Neural crest cell (in vitro differentiated cells): ENCODE results near the gene SRSF5. TPM values are rescaled to one million over a fixed set of nuclear protein-coding genes. Genes with fewer than 3 reads are reported as not detected.
"Not testable (repeated sequence)": the region's sequence is repeated elsewhere in the genome, so short reads cannot be mapped to it uniquely, and the experiment has no call there.

Experiments
- DNase-seq: peaks from one replicate; pipeline ENCODE4 v3.0.0; 2021; ENCODE audit warnings: low read depth, mixed read lengths, low spot score
- H3K27ac Mint-ChIP-seq: one replicate; pipeline ENCODE4 v1.8.0; 2021; ENCODE audit warnings: mild to moderate bottlenecking, mixed read lengths; ENCODE audit not compliant: unreplicated experiment
- H3K27me3 Mint-ChIP-seq: 2 replicates; pipeline ENCODE4 v1.8.0; 2021; ENCODE audit warnings: low read depth, mild to moderate bottlenecking, mixed read lengths
- H3K36me3 Mint-ChIP-seq: 2 replicates; pipeline ENCODE4 v1.8.0; 2021; ENCODE audit warnings: low read depth, mild to moderate bottlenecking, mixed read lengths
- H3K4me1 Mint-ChIP-seq: 2 replicates; pipeline ENCODE4 v1.8.0; 2021; ENCODE audit warnings: mixed read lengths
- H3K4me3 Mint-ChIP-seq: one replicate; pipeline ENCODE4 v1.8.0; 2021; ENCODE audit warnings: mild to moderate bottlenecking, mixed read lengths
- H3K9me3 Mint-ChIP-seq: 2 replicates; pipeline ENCODE4 v1.8.0; 2021; ENCODE audit warnings: mixed read lengths
- long read RNA-seq: library from polyadenylated mRNA; unstranded; transcript quantifications from one replicate; pipeline ENCODE4 v2.0.0, GENCODE V29; 2020
- total RNA-seq: library from RNA; stranded (reverse); gene quantifications from 2 replicates; pipeline ENCODE4 v1.2.1, GENCODE V29; 2021
- TF ChIP-seq, protein P1 (sequence below): fragments of 200-600 bp; sonication (generic); conservative IDR thresholded peaks from 2 replicates; pipeline ENCODE4 v1.5.0; 2021; ENCODE audit warnings: antibody characterized with exemption, mild to moderate bottlenecking

The SRSF5 gene
- total RNA-seq = 356 and 377 TPM in 2 replicates
- long read RNA-seq, transcript SRSF5-207 (6 exons, 3,044 nt) = minor isoform, 7 of 519 reads
- long read RNA-seq, transcript SRSF5-217 (8 exons, 1,500 nt) = major isoform, 151 of 519 reads
- long read RNA-seq, transcript SRSF5-201 (8 exons, 1,638 nt) = minor isoform, 21 of 519 reads
- long read RNA-seq, partial matches to known transcripts = 106 of 519 reads
- long read RNA-seq, other reads (novel, unspliced or antisense) = 229 of 519 reads

DNA sequence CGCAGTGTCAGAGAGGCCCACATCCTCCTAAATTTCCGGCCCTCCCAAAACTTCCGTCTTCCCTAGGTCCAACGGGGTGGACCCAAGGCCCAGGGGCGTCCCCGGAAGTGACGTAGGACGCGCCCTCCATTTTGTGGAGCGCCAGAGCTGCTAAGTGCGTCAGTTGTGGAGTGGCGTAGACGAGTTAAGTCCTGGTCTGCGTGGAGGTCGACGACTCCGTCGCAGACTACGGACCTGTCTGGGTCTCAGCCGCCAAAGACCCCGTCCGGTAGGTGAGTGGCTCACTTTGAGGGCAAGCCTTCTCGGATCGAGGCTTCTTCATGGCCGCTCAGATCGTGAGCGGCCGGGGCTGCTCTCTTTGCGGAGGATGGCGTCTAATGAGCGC is at the start of gene SRSF5:
Gene SRSF5, plus strand, starts transcription at position 159 of the 385 bp plus-strand sequence. CDS start 1,015 bp downstream, outside the sequence.
- peak within 1 kb of the TSS; percentile 99 for H3K4me3 Mint-ChIP-seq
- peak; percentile 84 for DNase-seq
- H3K27ac Mint-ChIP-seq = peak within 1 kb of the TSS; percentile 100
- peaks cover 5% of the 10 kb centered on the region for H3K9me3 Mint-ChIP-seq
- peaks cover 41% of the 10 kb centered on the region for H3K36me3 Mint-ChIP-seq
- H3K4me1 Mint-ChIP-seq = peaks cover 51% of the 10 kb centered on the region
- H3K27me3 Mint-ChIP-seq = peaks cover 12% of the 10 kb centered on the region
- TF ChIP-seq, protein P1, sequence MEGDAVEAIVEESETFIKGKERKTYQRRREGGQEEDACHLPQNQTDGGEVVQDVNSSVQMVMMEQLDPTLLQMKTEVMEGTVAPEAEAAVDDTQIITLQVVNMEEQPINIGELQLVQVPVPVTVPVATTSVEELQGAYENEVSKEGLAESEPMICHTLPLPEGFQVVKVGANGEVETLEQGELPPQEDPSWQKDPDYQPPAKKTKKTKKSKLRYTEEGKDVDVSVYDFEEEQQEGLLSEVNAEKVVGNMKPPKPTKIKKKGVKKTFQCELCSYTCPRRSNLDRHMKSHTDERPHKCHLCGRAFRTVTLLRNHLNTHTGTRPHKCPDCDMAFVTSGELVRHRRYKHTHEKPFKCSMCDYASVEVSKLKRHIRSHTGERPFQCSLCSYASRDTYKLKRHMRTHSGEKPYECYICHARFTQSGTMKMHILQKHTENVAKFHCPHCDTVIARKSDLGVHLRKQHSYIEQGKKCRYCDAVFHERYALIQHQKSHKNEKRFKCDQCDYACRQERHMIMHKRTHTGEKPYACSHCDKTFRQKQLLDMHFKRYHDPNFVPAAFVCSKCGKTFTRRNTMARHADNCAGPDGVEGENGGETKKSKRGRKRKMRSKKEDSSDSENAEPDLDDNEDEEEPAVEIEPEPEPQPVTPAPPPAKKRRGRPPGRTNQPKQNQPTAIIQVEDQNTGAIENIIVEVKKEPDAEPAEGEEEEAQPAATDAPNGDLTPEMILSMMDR = no peak

DNA sequence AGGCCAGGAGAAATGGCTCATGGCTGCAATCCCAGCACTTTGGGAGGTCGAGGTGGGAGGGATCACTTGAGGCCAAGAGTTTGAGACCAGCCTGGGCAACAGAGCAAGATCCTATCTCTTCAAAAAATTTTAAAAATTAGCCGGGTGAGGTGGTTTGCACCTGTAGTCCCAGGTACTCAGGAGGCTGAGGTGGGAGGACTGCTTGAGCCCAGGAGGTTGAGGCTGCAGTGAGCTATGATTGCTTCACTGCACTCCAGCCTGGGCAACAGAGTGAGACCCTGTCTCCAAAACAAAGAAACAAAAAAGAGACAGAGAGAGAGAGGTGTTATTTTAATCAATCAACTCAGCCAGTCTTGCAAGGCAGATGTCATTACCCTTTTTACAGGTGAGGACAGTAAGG is 48.3 kb upstream of the SRSF5 start:
- not testable (repeated sequence) for DNase-seq, H3K4me3 Mint-ChIP-seq, H3K27ac Mint-ChIP-seq, H3K36me3 Mint-ChIP-seq, H3K27me3 Mint-ChIP-seq, H3K9me3 Mint-ChIP-seq
- H3K4me1 Mint-ChIP-seq = peaks cover 11% of the 10 kb centered on the region

DNA sequence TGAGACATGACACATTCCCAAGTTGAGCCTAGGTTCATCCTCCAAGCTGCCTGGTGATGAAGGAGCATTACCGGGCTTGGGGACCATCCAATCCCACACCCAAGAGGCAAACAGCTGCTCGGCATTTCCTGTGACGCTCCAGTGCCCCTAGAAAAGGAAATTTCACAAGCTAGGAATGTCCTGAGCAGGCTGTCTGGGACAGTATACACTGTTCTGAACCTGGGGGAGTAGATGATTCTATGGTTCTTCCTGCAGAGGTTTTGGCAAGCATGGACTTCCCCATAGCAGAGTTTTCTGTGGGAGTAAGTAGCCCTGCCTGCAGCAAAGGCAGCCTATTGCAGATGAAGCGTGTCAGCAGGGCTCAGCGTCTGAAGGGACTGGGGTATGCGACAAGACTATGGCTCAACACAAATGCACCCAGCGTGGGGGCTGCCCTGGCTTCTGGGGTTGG is 47.4 kb upstream of the SRSF5 start:
- peaks cover 3% of the 10 kb centered on the region for H3K36me3 Mint-ChIP-seq
- no peak overlapping the region for H3K4me3 Mint-ChIP-seq
- DNase-seq = no peak
- H3K27ac Mint-ChIP-seq = no peak overlapping the region
- TF ChIP-seq, protein P1 = no peak
- H3K4me1 Mint-ChIP-seq = peaks cover 2% of the 10 kb centered on the region
- H3K27me3 Mint-ChIP-seq = no peaks in the 10 kb centered on the region
- no peaks in the 10 kb centered on the region for H3K9me3 Mint-ChIP-seq

DNA sequence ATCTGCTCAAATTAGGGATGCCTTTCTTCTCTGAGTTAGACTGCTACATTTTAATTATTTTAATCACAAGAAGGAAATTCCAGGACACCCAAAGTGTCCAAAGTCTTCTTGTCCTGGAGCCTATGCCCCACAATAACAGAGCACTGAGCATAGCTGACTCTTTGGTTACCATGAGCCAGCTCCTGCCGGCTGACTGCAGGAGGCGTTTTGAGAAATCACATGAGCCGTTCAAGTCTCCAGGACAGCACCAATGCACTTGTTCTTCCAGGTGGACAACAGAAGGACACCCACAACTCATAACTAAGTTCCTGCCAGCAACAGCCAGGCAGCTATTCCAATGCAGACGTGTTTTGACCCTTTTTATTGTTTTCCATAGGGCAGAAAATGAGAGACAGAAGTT is 46.0 kb upstream of the SRSF5 start:
- H3K27me3 Mint-ChIP-seq = peaks cover 3% of the 10 kb centered on the region
- H3K27ac Mint-ChIP-seq = no peak overlapping the region
- peaks cover 2% of the 10 kb centered on the region for H3K4me1 Mint-ChIP-seq
- H3K4me3 Mint-ChIP-seq = no peak overlapping the region
- TF ChIP-seq, protein P1 = no peak
- H3K36me3 Mint-ChIP-seq = peaks cover 3% of the 10 kb centered on the region
- no peaks in the 10 kb centered on the region for H3K9me3 Mint-ChIP-seq
- no peak for DNase-seq

DNA sequence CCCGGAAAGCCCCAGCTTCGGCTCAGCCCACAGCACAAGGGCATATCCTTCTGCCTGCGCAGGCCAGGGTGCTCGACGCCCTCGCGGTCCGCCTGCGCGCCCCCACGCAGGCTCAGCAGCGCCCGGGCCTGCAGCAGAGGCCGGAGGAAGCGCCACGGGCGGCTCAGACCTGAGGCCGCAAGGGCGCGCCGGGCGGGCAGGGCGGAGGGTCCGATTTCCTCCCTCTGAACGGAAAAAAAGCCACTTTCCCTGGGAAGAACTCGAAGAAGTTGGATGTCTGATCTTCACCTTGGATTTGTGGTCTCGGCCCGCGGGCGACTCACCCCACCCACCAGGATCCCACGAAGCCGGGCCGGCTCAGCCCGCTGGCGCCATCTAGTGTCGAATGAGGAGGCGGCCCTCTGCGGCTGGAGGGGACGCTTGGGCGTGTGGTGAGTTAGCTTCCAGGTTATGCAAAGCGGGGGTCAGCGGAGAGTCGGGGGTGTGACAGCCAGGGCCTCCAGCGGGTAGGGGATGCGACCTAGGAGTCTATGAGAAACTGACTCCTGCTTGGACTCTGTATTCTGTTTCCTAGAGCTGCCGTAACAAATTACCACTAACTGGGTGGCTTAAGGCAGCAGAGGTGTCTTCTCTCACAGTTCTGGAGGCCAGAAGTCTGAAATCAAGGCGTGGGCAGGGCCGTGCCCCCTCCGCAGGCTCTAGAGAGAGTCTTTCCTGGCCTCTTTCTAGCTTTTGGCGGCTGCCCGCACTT is 40.0 kb upstream of the SRSF5 start:
- Mint-ChIP-seq H3K9me3 (no peaks in the 10 kb centered on the region), H3K4me3 (peak overlapping the region; percentile 52)

More for the DNA sequence above, 40.0 kb upstream of the SRSF5 start:
- TF ChIP-seq, protein P1 = peak; percentile 99
- no peak overlapping the region for H3K27ac Mint-ChIP-seq
- peaks cover 12% of the 10 kb centered on the region for H3K27me3 Mint-ChIP-seq
- DNase-seq = peak; percentile 92
- H3K4me1 Mint-ChIP-seq = peaks cover 12% of the 10 kb centered on the region
- H3K36me3 Mint-ChIP-seq = no peaks in the 10 kb centered on the region
